ENCODE data around the gene NISCH.

GRCh38 chr3:52440249-52440551 lies 15.2 kb upstream of the NISCH start:
- no peak for TF ChIP-seq EP300 (IDR thresholded peaks at IDR 0.05)
- TF ChIP-seq CBX2 (IDR thresholded peaks at IDR 0.05; ENCODE audit: borderline replicate concordance, low read depth) = no peak
- TF ChIP-seq BHLHE40 (IDR thresholded peaks at IDR 0.05; ENCODE audit: low read depth, low read length) = no peak
- TF ChIP-seq RFX5 (IDR thresholded peaks at IDR 0.05) = no peak
- no peak for TF ChIP-seq CTCF (IDR thresholded peaks at IDR 0.05)
- TF ChIP-seq JUN (IDR thresholded peaks at IDR 0.05) = no peak
- TF ChIP-seq MAX (IDR thresholded peaks at IDR 0.05) = no peak
